HS-27A (cell line): ENCODE results near the gene PFN1.

Source experiments
- DNase-seq: peaks from one replicate; pipeline ENCODE4 v3.0.0-alpha.2; 2012; ENCODE audit warnings: low read depth, missing footprints

Gene PFN1

GRCh38 chr17:4948166-4948930, at the start of gene PFN1:
PFN1 (minus strand) TSS chr17:4948530; CDS start chr17:4948394, 136 bp downstream.
- DNase-seq = peak; percentile 62

GRCh38 chr17:4997302-4998026, 49.1 kb upstream of the PFN1 start, which contains the start of the genes INCA1 and KIF1C:
INCA1 (minus strand) TSS chr17:4997522; CDS start chr17:4994437, 3,085 bp downstream.
KIF1C (plus strand) TSS chr17:4997950; CDS start chr17:5000247, 2,297 bp downstream.
- DNase-seq = peak; percentile 34

GRCh38 chr17:4994081-4994595, 45.8 kb upstream of the PFN1 start:
- no peak for DNase-seq

- no peak for DNase-seq
These were observed 39.6 kb upstream of the PFN1 start for GRCh38 chr17:4987767-4988567.

GRCh38 chr17:4986951-4987766, 38.8 kb upstream of the PFN1 start, which contains the start of gene CAMTA2:
CAMTA2 (minus strand) TSS chr17:4987675; CDS start chr17:4986222, 1,453 bp downstream.
- no peak for DNase-seq

- DNase-seq = no peak
These were observed 38.1 kb upstream of the PFN1 start for GRCh38 chr17:4986403-4986802.

- DNase-seq = no peak
These were observed 34.0 kb upstream of the PFN1 start for GRCh38 chr17:4982305-4982704.

- DNase-seq = no peak
These were observed 32.4 kb upstream of the PFN1 start for GRCh38 chr17:4980644-4981216.

GRCh38 chr17:4978726-4979125, 30.4 kb upstream of the PFN1 start:
- no peak for DNase-seq

- no peak for DNase-seq
These were observed 25.9 kb upstream of the PFN1 start for GRCh38 chr17:4974115-4974670.

GRCh38 chr17:4973256-4974114, 25.2 kb upstream of the PFN1 start:
- no peak for DNase-seq

- no peak for DNase-seq
These were observed 24.4 kb upstream of the PFN1 start for GRCh38 chr17:4972752-4973151.

- no peak for DNase-seq
These were observed 24.0 kb upstream of the PFN1 start for GRCh38 chr17:4972322-4972721.

- DNase-seq = no peak
These were observed 23.5 kb upstream of the PFN1 start for GRCh38 chr17:4971826-4972225.

- DNase-seq = no peak
These were observed 21.9 kb upstream of the PFN1 start for GRCh38 chr17:4970273-4970672.

- DNase-seq = no peak
These were observed 21.3 kb upstream of the PFN1 start for GRCh38 chr17:4969551-4970173.

GRCh38 chr17:4969047-4969550, 20.8 kb upstream of the PFN1 start:
- no peak for DNase-seq

- DNase-seq = no peak
These were observed 20.2 kb upstream of the PFN1 start for GRCh38 chr17:4968486-4969046.
